ENCODE results near the gene ARHGEF26.

GRCh38 chr3:154130540-154130939 is 9.3 kb downstream of the ARHGEF26 start:
- TF ChIP-seq POLR2A (IDR thresholded peaks at IDR 0.05; ENCODE audit: low read depth, low read length) (no peak), TAF1 (IDR thresholded peaks at IDR 0.05; ENCODE audit: low read depth, low read length) (no peak), POLR2AphosphoS5 (IDR thresholded peaks at IDR 0.05; ENCODE audit: low read depth, low read length) (no peak)
